MG63 (cell line): Measurements from ENCODE around the gene JAZF1. TPM values are rescaled to one million over a fixed set of nuclear protein-coding genes. Genes with fewer than 3 reads are reported as not detected.

Source experiments
- DNase-seq: peaks from one replicate; pipeline ENCODE4 v3.0.0-alpha.2; 2020
- H3K27me3 ChIP-seq: fragments of 250-450 bp; sonication (Bioruptor Pico); 2 replicates; pipeline ENCODE4 v1.5.1; 2020; ENCODE audit warnings: mild to moderate bottlenecking, moderate library complexity
- H3K36me3 ChIP-seq: fragments of 250-450 bp; sonication (Bioruptor Pico); 2 replicates; pipeline ENCODE4 v1.5.1; 2020; ENCODE audit warnings: mild to moderate bottlenecking, moderate library complexity
- H3K4me3 ChIP-seq: fragments of 250-450 bp; sonication (Bioruptor Pico); 2 replicates; pipeline ENCODE4 v1.5.1; 2020; ENCODE audit warnings: mild to moderate bottlenecking, moderate library complexity
- H3K9me3 ChIP-seq: fragments of 250-450 bp; sonication (Bioruptor Pico); 2 replicates; pipeline ENCODE4 v1.5.1; 2020; ENCODE audit warnings: mild to moderate bottlenecking, moderate library complexity
- total RNA-seq: library from RNA; depleted of rRNA; stranded (reverse); fragments of >200 nt; shearing (Covaris generic); gene quantifications from 2 replicates; pipeline ENCODE4 v1.2.3, GENCODE V29; 2014; ENCODE audit warnings: low replicate concordance; rRNA removed

The JAZF1 gene
- 5.7 and 7.6 TPM in 2 replicates for total RNA-seq

DNA sequence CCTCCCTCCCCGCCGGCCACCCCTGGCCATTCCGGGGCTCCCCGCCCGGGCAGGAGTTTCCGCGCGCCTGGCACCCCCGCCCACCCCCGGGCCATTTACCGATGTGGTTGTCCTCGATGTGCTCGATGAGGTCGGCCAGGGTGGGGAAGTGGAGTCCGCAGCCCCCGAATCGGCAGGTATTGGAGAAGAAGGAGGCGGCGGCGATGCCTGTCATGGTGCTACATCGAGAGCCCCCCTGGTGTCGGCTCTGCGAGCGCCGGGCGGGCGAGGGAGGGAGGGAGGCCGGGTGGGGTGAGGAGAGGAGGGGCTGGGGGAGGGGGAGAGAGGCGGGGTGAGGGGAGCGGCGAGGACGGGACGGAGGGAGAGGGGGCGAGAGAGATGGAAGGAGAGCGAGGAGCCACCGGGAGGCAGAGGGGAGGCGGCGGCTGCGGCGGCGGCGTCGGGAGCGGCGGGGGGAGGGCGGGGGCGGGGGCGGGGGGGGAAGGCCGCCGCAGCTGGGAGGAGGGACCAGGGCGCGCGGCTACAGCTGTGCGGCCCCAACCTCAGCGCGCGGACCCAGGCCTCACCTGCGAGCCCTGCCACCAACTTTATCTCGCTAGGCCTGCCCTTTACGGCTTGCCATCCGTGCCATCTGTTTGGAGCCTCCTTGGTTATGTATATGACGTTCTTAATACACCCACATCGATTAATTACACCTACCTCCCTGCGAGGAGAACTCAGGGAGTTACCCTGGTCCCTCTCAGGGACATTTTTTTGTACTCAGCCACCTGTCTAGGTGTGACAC lies at the start of gene JAZF1:
Gene JAZF1 (minus strand): TSS at position 432 of the 784 bp plus-strand sequence.
- peak; percentile 82 for DNase-seq
- no peaks in the 10 kb centered on the region for H3K36me3 ChIP-seq
- no peaks in the 10 kb centered on the region for H3K9me3 ChIP-seq

DNA sequence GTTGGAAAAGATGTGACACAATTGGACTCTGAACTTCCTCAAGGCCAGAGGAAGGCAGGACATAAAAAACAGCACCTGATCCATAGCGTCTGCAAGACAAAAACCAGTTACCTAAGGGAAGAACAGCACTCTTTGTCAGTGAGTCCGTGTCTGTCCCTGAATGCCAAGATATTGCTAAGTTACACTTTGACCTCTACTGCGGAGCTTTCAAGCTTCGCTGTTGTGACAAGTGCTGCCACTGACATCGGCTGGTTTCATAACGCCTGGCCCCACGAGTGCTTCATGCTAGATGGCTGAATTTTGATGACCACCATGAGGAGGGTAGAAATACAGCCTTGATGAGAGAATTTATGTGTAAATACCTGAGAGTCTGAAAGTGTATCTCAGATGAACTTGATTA lies 49.7 kb upstream of the JAZF1 start:
- Histone ChIP-seq H3K4me3 (no peak overlapping the region), H3K9me3 (no peaks in the 10 kb centered on the region), H3K36me3 (no peaks in the 10 kb centered on the region), H3K27me3 (no peaks in the 10 kb centered on the region)
- DNase-seq = no peak

More for the DNA sequence above, at the start of gene JAZF1:
- peak within 1 kb of the TSS; percentile 74 for H3K4me3 ChIP-seq
- H3K27me3 ChIP-seq = no peaks in the 10 kb centered on the region

DNA sequence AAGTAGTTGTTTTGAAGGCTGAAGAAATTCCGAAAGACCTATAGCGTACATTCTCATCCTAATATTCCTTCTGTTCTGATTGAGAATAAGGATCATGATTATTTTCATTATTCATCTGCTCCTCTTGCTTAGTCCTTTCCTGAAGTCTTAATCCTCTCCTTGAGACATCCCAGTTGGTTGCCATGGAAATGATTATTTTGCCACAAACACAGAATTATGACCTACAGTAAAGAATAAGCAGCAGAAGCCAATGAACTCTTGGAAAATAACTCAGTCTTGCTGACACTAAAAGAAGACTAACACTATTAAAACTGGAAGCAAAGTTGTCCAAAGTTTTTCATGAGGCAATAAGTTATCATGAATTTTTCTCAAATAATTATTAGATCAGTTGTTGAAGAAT lies 47.8 kb upstream of the JAZF1 start:
- Histone ChIP-seq H3K4me3 (no peak overlapping the region), H3K9me3 (no peaks in the 10 kb centered on the region), H3K27me3 (no peaks in the 10 kb centered on the region), H3K36me3 (no peaks in the 10 kb centered on the region)
- no peak for DNase-seq

DNA sequence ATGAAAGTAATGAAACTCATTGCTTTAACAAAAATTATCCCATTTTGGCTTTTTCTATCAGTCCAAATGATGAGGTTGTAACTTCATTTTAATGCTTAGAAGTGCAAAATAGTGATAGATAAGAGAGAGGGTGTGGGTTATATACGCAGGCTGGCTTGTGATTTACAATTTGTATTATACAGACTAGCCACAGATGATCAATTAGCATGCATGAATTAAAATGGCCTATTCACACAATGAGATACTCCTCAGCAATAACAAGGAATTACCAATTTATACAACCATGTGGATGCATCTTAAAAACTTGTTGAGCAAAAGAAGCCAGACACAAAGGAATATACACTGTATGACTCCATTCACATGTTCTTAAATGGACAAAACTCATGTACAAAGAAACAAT lies 45.4 kb upstream of the JAZF1 start:
- Histone ChIP-seq H3K27me3 (no peaks in the 10 kb centered on the region), H3K36me3 (no peaks in the 10 kb centered on the region), H3K4me3 (no peak overlapping the region), H3K9me3 (no peaks in the 10 kb centered on the region)
- no peak for DNase-seq

DNA sequence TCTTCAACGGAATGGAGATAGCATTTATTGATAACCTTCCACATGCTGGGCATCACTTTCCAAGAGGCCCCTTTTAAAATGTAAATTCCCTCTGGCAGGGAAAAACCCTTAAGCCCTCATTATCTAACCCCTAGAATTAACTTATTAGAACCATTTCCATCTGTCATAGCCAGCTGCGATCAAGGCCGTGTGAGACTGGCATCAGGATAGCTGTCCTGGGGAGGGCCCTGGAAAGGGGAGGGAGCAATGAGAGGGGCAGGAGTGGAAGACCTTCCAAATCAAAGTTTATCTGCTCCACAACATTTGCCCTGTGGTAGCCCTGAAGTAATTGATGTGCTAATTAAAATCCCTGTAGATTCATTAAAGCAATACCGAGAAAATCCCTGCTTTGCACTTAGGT lies 45.0 kb upstream of the JAZF1 start:
- Histone ChIP-seq H3K4me3 (no peak overlapping the region), H3K9me3 (no peaks in the 10 kb centered on the region), H3K27me3 (no peaks in the 10 kb centered on the region), H3K36me3 (no peaks in the 10 kb centered on the region)
- DNase-seq = no peak

DNA sequence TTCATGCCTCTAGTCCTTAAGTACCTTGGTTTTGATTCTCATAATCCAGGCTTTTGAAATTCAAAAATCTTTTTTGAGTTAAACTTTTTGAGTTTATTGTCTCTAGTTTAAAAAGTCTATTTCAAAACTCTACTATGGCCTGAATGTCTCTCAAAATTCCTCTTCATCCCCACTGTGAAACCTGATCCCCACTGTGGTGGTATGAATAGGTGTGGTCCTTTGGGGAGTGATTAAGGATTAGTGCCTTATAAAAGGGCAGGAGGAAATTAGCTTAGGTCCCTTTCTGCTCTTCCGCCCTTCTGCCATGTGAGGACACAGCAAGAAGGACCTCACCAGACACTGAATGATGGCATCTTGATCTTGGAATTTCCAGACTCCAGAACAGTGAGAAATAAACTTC lies 44.1 kb upstream of the JAZF1 start:
- Histone ChIP-seq H3K9me3 (no peaks in the 10 kb centered on the region), H3K27me3 (no peaks in the 10 kb centered on the region), H3K36me3 (no peaks in the 10 kb centered on the region), H3K4me3 (no peak overlapping the region)
- no peak for DNase-seq

DNA sequence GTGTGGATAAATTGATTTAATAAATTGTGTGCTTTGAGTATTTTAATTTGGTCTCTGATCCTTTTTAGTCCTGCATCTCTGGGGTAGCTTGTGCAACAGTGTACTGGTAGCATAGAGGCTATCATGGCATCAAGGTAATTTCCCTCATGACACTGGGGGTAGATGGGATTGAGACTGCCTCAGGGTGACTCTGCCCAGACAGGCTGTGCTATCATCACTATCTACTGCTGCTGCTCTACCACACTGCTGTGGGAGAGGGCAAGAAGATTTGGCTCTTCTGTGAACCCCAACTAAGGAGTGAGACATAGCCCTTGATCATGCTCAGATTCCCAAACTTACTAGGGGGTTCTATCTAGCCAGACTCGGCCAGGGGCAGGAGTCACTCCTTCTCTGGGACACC lies 43.6 kb upstream of the JAZF1 start:
- Histone ChIP-seq H3K36me3 (no peaks in the 10 kb centered on the region), H3K9me3 (no peaks in the 10 kb centered on the region), H3K27me3 (no peaks in the 10 kb centered on the region), H3K4me3 (no peak overlapping the region)
- DNase-seq = no peak

DNA sequence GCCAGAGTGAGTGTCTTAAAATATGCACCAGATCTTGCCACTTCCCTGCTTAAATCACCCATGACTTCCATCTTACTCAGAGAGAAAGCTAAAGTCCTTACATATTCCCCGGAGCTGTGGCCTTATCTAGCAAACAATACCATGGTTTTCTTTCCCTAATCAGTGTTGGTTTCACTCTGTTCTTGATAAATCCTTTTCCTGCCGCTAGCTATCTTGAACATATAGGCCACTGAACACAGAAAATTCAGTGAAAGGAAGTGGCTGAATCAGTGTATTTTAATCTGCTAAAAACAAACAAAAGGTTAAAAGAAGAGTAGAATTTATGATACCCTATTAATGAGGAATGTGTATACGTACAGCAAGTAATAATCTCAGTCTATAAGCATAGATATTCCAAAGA lies 42.0 kb upstream of the JAZF1 start:
- Histone ChIP-seq H3K36me3 (no peaks in the 10 kb centered on the region), H3K9me3 (no peaks in the 10 kb centered on the region), H3K27me3 (no peaks in the 10 kb centered on the region), H3K4me3 (no peak overlapping the region)
- no peak for DNase-seq

DNA sequence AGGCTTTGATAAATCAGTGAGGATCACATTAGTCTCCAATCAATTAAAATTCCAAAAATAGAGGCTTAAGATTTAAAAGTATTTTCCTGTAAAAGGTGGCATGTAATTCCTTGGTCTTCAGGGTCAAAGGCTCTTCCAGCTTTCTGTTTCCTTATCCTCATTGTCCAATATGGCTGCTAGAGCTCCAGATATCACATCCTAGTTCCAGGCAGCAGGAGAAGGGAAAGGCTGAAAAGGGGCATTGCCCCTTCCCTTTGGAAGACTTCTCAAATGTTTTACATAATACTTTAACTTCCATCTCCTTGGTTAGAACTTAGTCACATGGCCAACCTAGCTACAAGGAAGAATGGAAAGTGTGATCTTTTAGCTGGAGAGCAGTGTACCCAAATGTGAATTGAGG lies 39.2 kb upstream of the JAZF1 start:
- Histone ChIP-seq H3K36me3 (no peaks in the 10 kb centered on the region), H3K9me3 (no peaks in the 10 kb centered on the region), H3K4me3 (no peak overlapping the region), H3K27me3 (no peaks in the 10 kb centered on the region)
- no peak for DNase-seq

DNA sequence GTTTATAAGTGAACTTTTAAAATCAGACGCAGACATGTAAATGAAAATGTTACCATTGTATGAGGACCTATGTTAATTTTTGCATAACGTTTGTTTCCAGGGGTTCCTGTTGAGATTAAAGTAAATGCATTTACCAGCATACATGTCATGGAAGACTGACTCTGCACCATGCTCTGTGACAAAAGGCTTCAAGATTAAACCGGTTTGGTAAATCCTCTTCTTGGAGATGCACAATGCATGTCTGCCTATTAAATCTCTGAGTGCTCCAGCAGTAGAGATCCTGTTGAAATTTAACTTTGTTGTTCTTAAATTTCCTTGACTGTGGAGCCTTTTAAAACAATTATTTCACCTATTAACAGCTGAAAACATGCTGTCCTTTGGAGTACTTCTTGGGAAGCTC lies 36.5 kb upstream of the JAZF1 start:
- Histone ChIP-seq H3K4me3 (no peak overlapping the region), H3K36me3 (no peaks in the 10 kb centered on the region), H3K27me3 (no peaks in the 10 kb centered on the region), H3K9me3 (no peaks in the 10 kb centered on the region)
- no peak for DNase-seq

DNA sequence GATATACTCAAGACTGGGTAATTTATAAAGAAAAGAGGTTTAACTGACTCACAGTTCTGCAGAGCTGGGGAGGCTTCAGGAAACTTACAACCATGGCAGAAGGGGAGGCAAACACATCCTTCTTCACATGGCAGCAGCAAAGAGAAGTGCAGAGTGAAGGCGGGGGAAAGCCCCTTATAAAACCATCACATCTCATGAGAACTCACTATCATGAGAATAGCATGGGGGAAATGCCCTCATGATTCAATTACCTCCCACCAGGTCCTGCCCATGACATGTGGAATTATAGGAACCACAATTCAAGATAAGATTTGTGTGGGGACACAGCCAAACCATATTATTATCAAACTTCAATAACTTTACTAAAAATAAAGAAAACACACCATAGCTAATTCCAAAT lies 30.4 kb upstream of the JAZF1 start:
- no peaks in the 10 kb centered on the region for H3K27me3 ChIP-seq
- no peak overlapping the region for H3K4me3 ChIP-seq
- no peaks in the 10 kb centered on the region for H3K36me3 ChIP-seq
- H3K9me3 ChIP-seq = 0 out of 2 replicates have a peak, but pooled peaks cover 4% of the 10 kb centered on the region
- no peak for DNase-seq

DNA sequence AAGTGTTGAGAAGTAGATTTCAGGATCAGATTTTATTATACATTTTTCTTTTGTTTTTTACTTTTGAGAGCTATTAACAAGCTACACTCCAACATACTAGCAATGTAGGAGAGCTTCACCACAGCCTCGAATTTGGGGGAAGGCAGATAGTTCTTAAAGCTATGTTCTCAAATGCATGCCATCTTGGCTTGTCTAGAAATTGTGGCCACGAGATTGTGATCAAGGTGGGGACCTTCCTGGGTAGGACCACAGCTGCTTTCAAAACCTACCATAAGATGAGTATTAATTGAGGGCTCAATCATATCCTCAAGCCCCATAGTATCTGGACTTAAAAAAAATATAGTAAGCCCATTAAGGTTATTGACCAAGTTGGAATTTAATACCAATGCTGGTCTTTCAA lies 27.9 kb upstream of the JAZF1 start:
- H3K4me3 ChIP-seq = no peak overlapping the region
- H3K27me3 ChIP-seq = no peaks in the 10 kb centered on the region
- H3K36me3 ChIP-seq = no peaks in the 10 kb centered on the region
- H3K9me3 ChIP-seq = 0 out of 2 replicates have a peak, but pooled peaks cover 4% of the 10 kb centered on the region
- no peak for DNase-seq

DNA sequence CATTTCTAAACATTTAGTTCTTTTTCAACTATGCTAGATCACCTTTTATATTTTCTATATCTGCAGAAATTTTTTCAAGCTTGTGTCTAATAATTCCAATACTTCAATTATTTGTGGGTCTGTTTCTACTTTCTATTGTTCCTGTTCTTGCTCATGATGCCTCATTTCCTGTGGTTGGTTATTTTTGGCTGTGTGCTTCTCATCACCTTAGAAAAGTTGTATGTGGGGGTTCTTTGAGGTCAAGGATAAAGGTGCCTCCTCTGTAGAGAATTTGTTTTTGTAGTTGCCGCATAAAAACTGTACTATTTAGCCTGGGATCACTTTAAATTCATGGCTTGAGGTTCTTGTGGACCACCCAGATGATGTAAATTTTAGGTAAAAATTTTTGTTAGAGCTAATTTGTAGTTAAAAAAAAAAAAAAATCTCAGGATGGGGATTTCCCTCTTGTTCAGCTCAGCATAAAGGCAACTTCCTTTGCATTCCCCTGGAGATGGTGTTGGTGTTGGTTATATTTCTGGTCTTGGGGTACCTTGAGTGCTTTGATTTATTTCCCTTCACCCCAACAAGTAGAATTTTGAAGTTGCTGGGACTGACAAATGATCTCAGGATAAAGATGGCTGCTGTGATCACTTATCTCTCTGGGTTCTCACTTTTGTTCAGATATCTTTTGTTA lies 27.0 kb upstream of the JAZF1 start:
- H3K4me3 ChIP-seq = no peak overlapping the region
- DNase-seq = no peak
- H3K9me3 ChIP-seq = 0 out of 2 replicates have a peak, but pooled peaks cover 4% of the 10 kb centered on the region
- H3K36me3 ChIP-seq = no peaks in the 10 kb centered on the region
- H3K27me3 ChIP-seq = no peaks in the 10 kb centered on the region

DNA sequence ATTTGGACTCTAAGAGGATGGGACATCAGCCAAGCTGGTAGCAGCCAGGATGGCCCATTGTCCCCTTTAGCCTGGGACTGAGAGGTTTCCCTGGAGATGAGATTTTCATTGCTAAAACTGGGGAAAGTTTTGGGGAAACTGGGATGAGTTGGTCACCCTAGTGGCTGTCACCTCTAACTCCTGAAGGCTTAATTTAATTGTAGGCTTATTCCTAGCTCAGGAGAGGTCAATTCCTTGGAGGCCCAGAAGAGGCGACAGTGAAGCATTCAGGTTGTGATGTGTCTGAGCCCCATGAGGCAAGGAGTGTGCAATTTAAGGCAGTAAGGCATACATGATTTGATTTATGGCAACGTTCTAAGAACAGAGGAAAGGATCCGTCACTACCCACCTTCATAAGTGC lies 24.9 kb upstream of the JAZF1 start:
- DNase-seq = no peak
- Histone ChIP-seq H3K36me3 (no peaks in the 10 kb centered on the region), H3K27me3 (no peaks in the 10 kb centered on the region), H3K9me3 (0 out of 2 replicates have a peak, but pooled peaks cover 4% of the 10 kb centered on the region), H3K4me3 (no peak overlapping the region)

DNA sequence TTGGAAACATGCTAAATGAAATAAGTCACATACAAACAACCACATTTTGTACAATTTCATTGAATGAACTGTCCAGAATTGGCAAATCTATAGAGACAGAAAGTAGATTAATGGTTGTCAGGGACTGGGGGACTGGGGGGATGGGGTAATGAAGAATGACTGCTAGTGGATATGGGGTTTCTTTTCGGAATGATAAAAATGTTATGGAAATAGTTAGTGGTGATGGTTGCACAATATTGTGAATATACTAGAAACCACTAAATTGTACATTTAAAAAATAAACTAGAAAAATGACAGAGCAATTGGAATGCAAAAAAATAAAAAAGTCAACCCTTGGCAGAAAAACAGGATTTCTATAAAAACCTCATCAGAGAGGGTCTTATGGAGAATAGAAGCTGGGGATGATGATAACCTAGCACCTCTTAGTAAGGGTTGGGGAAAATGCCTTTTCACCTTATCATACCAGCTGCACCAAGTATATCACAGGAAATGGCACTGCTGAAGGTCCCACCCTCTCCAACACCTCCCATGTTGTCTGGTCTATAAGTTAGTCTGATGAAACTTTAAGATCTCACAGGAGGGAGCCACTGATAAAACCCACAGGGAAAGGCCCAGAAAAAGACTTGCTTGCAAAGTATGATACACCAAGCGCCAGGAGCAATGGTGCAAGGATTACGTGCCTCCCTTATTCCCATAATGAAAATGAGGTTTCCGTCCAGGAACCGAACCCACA lies 23.1 kb upstream of the JAZF1 start:
- DNase-seq = no peak
- 0 out of 2 replicates have a peak, but pooled peaks cover 4% of the 10 kb centered on the region for H3K9me3 ChIP-seq
- no peak overlapping the region for H3K4me3 ChIP-seq
- H3K36me3 ChIP-seq = no peaks in the 10 kb centered on the region
- H3K27me3 ChIP-seq = no peaks in the 10 kb centered on the region

DNA sequence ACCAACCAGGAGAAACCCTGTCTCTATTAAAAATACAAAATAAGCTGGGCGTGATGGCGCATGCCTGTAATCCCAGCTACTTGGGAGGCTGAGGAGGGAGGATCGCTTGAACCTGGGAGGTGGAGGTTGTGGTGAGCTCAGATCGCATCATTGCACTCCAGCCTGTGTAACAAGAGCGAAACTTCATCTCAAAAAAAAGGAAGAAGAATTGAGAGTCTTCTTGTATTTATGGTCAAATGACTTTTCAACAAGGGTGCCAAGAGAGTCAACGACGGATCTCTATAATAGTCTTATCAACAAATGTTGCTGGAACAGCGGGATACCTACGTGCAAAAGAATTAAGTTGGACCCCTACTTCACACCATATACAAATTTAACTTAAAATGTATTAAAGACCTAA lies 21.6 kb upstream of the JAZF1 start:
- H3K4me3 ChIP-seq = no peak overlapping the region
- DNase-seq = no peak
- 0 out of 2 replicates have a peak, but pooled peaks cover 2% of the 10 kb centered on the region for H3K9me3 ChIP-seq
- no peaks in the 10 kb centered on the region for H3K36me3 ChIP-seq
- no peaks in the 10 kb centered on the region for H3K27me3 ChIP-seq

DNA sequence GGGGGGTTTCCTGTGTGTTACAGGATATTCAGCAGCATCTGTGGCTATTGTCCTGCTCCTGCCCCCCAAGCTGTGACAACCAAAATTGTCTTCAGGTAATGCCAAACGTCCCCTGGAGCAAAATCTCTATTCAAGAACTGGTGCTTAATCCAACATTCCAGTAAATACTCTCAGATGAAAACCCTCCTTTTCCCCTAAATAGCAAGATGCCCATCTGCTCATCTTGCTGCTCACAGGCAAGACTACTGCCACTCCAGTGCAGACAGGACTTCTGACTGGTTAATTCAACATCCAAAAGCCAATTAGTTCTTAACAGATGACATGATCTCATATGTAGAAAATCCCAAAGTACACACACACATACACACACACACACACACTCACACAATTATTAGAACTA lies 20.5 kb upstream of the JAZF1 start:
- H3K27me3 ChIP-seq = no peaks in the 10 kb centered on the region
- H3K9me3 ChIP-seq = no peaks in the 10 kb centered on the region
- no peak overlapping the region for H3K4me3 ChIP-seq
- no peak for DNase-seq
- H3K36me3 ChIP-seq = no peaks in the 10 kb centered on the region
